Activated naive CD4-positive, alpha-beta T cell treated with anti-CD3 and anti-CD28 coated beads, Interleukin-2, amount 50 U/mL, for 72 hours (primary cell): ENCODE measurements around the gene CCNK. TPM values are rescaled to one million over a fixed set of nuclear protein-coding genes. Genes with fewer than 3 reads are reported as not detected.
A peak's percentile ranks its signal among the peaks of the same experiment; 100 is the strongest.

Experiments used
- ATAC-seq, 2 donors: fragments of 150-1000 bp; cut with Tn5 transposase; 2 replicates each; pipeline ENCODE4 v1.10.0; 2021; ENCODE audit warnings: mild to moderate bottlenecking in 2 of 2, moderate library complexity in 2 of 2
- DNase-seq, 2 donors: peaks; one replicate each; pipeline ENCODE4 v3.0.0; 2021 to 2022; ENCODE audit warnings: low spot score in 2 of 2
- H3K27ac Mint-ChIP-seq, 2 donors: one replicate each; pipeline ENCODE4 v1.8.0; 2022; ENCODE audit warnings: mild to moderate bottlenecking in 2 of 2, mixed read lengths in 2 of 2
- H3K36me3 Mint-ChIP-seq, 2 donors: one replicate each; pipeline ENCODE4 v1.8.0; 2022; ENCODE audit warnings: mixed read lengths in 2 of 2
- H3K9me3 Mint-ChIP-seq, 2 donors: one replicate each; pipeline ENCODE4 v1.8.0; 2022; ENCODE audit warnings: mixed read lengths in 2 of 2
- total RNA-seq, 2 donors: library from RNA; stranded (reverse); gene quantifications; one replicate each; pipeline ENCODE4 v1.2.3, GENCODE V29; 2022

The CCNK gene
- total RNA-seq, 2 donors from 2014 or later, result 86.8 to 90.8 TPM

DNA sequence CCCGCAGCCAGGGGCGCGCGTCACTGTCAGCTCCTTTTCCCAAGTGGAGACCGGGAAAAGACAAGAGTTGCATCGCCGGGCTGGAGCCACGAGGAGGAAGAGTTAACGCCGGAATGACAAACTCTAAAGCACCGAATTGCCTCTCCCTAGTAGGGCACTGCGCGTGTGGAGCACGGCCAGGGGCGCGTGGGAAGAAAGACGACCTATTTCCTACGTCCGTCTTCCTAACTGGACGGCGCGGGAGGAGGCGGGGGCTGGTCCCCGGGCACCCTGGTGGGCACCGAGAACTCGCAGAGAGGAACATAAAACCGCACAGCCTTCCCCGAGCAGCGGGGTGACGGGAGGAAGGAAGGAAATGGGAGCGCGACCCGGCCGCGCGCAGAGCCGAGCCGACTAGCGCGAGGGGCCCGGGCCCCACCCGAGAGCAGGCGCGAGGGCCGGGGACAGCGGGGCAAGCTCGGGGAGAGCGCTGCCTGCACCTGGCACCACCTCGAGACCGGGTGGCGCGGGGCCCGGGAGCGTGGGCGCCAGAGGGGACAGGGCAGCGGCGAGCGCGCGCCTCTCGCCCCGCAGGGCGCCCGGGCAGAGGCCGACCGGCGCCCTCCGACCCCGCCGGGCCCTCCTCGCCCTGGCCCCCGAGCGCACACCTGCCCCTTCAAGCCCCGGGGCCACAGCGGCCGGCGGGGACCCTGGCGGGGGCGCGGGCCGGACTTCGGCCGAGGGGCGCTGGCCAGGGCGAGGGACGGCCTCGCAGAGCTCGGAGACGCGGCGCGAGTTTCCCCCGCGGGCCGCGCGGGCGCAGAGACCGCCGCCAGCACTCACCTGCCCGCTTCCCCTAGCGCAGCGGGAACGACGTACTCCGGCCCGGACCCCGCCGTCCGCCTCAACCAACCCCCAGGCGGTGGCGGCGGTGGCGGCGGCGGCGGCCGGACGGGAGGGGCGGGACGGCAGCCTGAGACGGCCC is 1.0 kb upstream of the CCNK start, which contains the start of gene SETD3:
SETD3 (minus strand) TSS at position 954 of the 964 bp plus-strand sequence. CDS start 15,054 bp downstream, outside the sequence.
- Mint-ChIP-seq H3K36me3 (peaks cover 17% of the 10 kb centered on the region in 2 donors), H3K27ac (peak within 1 kb of the TSS; percentile 97 to 99), H3K9me3 (no peaks in the 10 kb centered on the region)
- DNase-seq (peak; percentile 46 to 66), ATAC-seq (no peak)

GRCh38 chr14:99481745-99482099 is 513 bp downstream of the CCNK start:
- no peak for ATAC-seq

DNA sequence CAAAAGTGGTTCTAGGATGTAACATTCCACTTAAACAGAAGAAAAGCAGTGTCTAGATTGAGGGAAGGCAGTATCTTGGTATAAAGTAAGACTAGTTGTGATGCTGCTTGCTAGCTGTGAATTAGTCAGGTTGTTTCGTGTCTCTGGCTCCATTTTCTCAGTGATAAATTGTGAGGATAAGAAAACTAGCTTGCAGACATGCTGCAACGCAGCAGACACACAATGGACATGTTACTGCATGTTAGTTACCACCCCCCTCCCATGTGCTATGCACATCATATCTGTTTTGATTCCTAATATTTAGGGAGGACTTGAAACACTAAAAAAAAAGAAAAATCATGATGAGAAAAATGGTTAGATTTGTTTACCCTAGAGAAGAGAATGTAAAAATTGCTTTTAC is 2.9 kb downstream of the CCNK start:
- DNase-seq (no peak), ATAC-seq (no peak)
- H3K27ac Mint-ChIP-seq, result no peak overlapping the region
- peaks cover 15% of the 10 kb centered on the region in 2 donors for H3K36me3 Mint-ChIP-seq
- H3K9me3 Mint-ChIP-seq, result no peaks in the 10 kb centered on the region

More at GRCh38 chr14:99481745-99482099, 513 bp downstream of the CCNK start:
- Mint-ChIP-seq H3K27ac (peak overlapping the region; percentile 97 to 99), H3K9me3 (no peaks in the 10 kb centered on the region), H3K36me3 (peaks cover 17% of the 10 kb centered on the region in 2 donors)
- peak in 1 of 2 donors; percentile 13 for DNase-seq

- no peaks in the 10 kb centered on the region for H3K9me3 Mint-ChIP-seq
- no peaks in the 10 kb centered on the region for H3K36me3 Mint-ChIP-seq
- H3K27ac Mint-ChIP-seq, result peak overlapping the region in 1 of 2 donors; percentile 73
- ATAC-seq (no peak), DNase-seq (no peak)
Measured at GRCh38 chr14:99497341-99497740, 16.1 kb downstream of the CCNK start.

GRCh38 chr14:99497894-99498293 is 16.7 kb downstream of the CCNK start:
- Mint-ChIP-seq H3K36me3 (peaks cover 0 to under 1% of the 10 kb centered on the region in 2 donors), H3K27ac (no peak overlapping the region), H3K9me3 (no peaks in the 10 kb centered on the region)
- DNase-seq (no peak), ATAC-seq (no peak)

DNA sequence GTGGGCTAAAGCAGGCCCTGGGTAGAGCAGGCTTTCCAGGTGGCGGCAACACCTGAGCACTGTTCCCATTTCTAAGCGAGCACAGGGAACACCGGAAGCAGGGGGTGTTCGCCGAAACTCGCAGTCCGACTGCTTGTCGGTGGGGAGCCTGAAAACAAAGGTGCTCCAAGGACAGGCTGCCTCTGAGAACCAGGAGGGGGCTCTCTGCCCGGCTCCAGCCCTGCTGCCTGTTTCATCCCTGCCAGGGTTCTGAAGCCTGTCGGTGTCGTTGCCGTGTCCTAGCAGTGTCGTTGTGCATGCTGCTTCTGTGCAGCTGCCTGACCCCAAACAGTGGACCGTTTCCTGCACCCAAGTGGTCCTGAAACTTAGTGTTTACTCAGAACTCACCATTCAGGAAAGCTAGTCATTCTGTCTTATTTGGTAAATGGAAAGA is 21.8 kb downstream of the CCNK start:
- H3K27ac Mint-ChIP-seq, result no peak overlapping the region
- H3K36me3 Mint-ChIP-seq, result peaks cover 6 to 16% of the 10 kb centered on the region in 2 donors
- no peak for DNase-seq
- ATAC-seq, result peak in 1 of 2 donors; percentile 35
- no peaks in the 10 kb centered on the region for H3K9me3 Mint-ChIP-seq

GRCh38 chr14:99503848-99504453 is 22.7 kb downstream of the CCNK start:
- H3K9me3 Mint-ChIP-seq, result no peaks in the 10 kb centered on the region
- DNase-seq, result no peak
- peak in 1 of 2 donors; percentile 80 for ATAC-seq
- peak overlapping the region; percentile 22 to 81 for H3K27ac Mint-ChIP-seq
- peaks cover 6 to 23% of the 10 kb centered on the region in 2 donors for H3K36me3 Mint-ChIP-seq

DNA sequence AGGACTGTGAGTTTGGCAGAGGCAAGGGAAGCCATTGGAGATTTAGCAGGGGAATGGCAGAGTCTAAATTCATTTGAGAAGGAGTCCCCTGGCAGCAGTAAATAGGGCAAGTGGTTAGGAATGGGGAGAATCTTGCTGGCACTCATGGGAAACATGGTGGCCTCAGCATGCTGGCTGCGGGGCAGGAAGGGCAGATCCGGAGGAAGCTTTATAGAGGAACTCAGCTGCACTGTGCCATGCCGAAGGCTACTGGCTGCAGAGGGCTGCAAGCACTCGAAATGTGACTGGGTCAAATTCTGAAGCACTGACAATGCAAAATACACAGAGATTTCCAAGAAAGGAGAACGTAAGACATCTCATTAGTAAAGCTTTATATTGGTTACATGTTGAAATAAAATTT is 23.9 kb downstream of the CCNK start:
- Mint-ChIP-seq H3K36me3 (peaks cover 10 to 26% of the 10 kb centered on the region in 2 donors), H3K27ac (peak overlapping the region in 1 of 2 donors; percentile 0), H3K9me3 (no peaks in the 10 kb centered on the region)
- ATAC-seq, result no peak
- DNase-seq, result no peak

DNA sequence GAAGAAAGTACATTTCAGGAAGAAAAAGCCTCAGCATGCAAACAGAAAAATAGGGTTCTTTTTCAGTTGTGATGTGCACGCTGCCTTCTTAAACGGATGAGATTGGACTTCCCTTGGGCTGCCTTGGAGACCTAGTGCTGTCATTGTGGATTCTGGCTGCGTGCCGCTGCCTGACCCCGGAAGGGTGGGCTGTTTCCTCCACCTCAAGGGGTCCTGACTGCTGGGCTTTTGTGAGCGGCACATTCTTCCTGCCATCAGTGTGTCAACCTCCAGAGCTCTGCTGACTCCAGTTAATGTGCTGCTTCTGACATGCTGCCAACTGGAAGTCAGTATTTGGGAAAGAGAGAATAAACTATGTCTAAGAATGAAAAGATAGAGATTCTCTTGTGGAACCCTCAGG is 25.1 kb downstream of the CCNK start:
- no peaks in the 10 kb centered on the region for H3K9me3 Mint-ChIP-seq
- H3K27ac Mint-ChIP-seq, result peak overlapping the region in 1 of 2 donors; percentile 83
- H3K36me3 Mint-ChIP-seq, result peaks cover 10 to 26% of the 10 kb centered on the region in 2 donors
- DNase-seq, result no peak
- ATAC-seq, result no peak

- Mint-ChIP-seq H3K36me3 (peaks cover 10 to 24% of the 10 kb centered on the region in 2 donors), H3K27ac (peak overlapping the region; percentile 75 to 79), H3K9me3 (no peaks in the 10 kb centered on the region)
- no peak for DNase-seq
- ATAC-seq, result no peak
Measured at GRCh38 chr14:99507860-99508640, 26.8 kb downstream of the CCNK start.

DNA sequence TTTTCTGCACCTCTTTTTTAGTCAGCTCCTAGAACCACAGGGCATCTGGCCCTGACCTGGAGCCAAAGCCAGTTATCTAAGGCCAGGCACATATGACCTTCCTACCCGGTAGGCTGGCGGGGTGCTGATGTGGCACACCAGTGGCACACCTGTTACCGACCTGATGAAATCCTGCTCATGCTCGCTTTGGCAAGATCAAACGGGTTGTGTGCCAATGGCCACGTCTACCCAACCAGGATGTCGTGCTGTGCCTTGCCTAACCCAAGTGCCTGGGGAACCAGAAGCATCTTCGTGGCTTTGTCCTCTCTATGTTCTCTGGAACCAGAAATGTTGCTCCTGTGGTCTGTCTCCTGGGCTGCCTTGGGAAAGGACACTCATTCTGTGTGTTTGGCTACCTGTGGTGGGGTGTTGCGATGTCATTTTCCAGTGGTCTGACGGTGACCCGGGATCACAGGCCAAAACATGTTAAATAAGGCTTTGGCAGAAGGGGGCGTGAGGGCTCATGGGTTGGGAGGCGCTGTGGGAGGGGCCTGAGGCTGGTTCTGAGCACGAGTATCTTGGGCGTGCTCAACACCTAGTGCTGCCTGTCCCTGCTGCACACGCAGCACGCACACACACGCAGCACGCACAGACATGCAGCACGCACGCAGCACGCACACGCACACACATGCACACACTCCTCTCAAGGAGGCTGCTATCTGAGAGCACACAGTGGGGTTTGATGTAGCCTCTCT is 27.9 kb downstream of the CCNK start:
- peaks cover 10 to 21% of the 10 kb centered on the region in 2 donors for H3K36me3 Mint-ChIP-seq
- DNase-seq (no peak), ATAC-seq (no peak)
- H3K9me3 Mint-ChIP-seq, result no peaks in the 10 kb centered on the region
- H3K27ac Mint-ChIP-seq, result peak overlapping the region; percentile 77 to 79

GRCh38 chr14:99509871-99510555 is 28.8 kb downstream of the CCNK start:
- no peak for ATAC-seq
- no peaks in the 10 kb centered on the region for H3K9me3 Mint-ChIP-seq
- peaks cover 10 to 21% of the 10 kb centered on the region in 2 donors for H3K36me3 Mint-ChIP-seq
- peak in 1 of 2 donors; percentile 43 for DNase-seq
- peak overlapping the region in 1 of 2 donors; percentile 77 for H3K27ac Mint-ChIP-seq

DNA sequence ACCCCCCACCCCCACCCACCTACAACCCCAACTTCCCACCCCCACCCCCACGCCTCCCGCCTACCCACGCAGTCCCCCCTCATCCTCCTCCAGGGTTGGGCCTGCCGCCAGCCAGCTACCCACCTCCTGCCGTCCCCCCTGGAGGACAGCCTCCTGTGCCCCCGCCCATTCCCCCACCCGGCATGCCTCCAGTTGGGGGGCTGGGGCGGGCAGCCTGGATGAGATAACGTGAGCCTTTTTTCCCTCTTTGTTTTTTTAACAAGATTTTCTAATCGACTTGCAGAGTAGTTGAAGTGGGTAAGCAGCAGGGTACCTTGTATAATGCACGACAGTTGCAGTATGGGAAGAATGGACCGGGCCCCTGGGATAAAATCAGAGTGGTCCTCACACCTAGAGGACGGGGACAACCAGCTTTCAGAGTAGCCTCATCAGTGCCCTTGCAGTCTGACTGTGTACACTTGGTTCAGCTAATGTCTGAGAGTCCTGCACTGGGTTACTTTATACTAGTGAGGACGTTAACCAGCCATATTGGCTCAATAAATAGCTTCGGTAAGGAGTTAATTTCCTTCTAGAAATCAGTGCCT is 29.4 kb downstream of the CCNK start:
- DNase-seq (no peak), ATAC-seq (no peak)
- Mint-ChIP-seq H3K9me3 (no peaks in the 10 kb centered on the region), H3K36me3 (peaks cover 10 to 21% of the 10 kb centered on the region in 2 donors), H3K27ac (peak overlapping the region in 1 of 2 donors; percentile 44)

GRCh38 chr14:99511421-99512109 is 30.4 kb downstream of the CCNK start:
- ATAC-seq (no peak), DNase-seq (peak in 1 of 2 donors; percentile 50)
- Mint-ChIP-seq H3K27ac (no peak overlapping the region), H3K9me3 (no peaks in the 10 kb centered on the region), H3K36me3 (peaks cover 10 to 21% of the 10 kb centered on the region in 2 donors)

GRCh38 chr14:99512110-99512449 is 30.9 kb downstream of the CCNK start:
- DNase-seq (no peak), ATAC-seq (no peak)
- Mint-ChIP-seq H3K36me3 (peaks cover 9 to 18% of the 10 kb centered on the region in 2 donors), H3K9me3 (no peaks in the 10 kb centered on the region), H3K27ac (no peak overlapping the region)
